ENCODE results near the gene TMC3. TPM values are rescaled to one million over a fixed set of nuclear protein-coding genes. Genes with fewer than 3 reads are reported as not detected.

Gene TMC3
- total RNA-seq, 1 donor from 2014 or later: 0.13 TPM

DNA sequence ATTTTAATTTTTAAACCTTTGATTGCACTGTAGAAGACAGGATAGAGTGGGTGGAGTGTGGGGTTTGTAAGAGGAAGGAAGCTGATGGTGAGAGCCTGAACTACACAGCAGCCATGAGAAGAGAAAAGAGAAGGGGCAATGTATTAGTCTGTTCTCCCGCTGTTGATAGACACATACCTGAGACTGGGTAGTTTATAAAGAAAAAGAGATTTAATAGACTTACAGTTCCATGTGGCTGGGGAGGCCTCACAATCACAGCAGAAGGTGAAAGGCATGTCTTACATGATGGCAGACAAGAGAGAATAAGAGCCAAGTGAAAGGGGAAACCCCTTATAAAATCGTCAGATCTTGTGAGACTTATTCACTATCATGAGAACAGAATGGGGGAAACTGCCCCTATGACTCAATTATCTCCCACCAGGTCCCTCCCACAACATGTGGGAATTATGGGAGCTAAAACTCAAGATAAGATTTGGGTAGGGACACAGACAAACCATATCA is 87.3 kb downstream of the TMC3 start:
- H3K36me3 Mint-ChIP-seq: no peaks in the 10 kb centered on the region
- no peak overlapping the region for H3K27ac Mint-ChIP-seq
- H3K9me3 Mint-ChIP-seq: no peaks in the 10 kb centered on the region
- TF ChIP-seq, protein P1, sequence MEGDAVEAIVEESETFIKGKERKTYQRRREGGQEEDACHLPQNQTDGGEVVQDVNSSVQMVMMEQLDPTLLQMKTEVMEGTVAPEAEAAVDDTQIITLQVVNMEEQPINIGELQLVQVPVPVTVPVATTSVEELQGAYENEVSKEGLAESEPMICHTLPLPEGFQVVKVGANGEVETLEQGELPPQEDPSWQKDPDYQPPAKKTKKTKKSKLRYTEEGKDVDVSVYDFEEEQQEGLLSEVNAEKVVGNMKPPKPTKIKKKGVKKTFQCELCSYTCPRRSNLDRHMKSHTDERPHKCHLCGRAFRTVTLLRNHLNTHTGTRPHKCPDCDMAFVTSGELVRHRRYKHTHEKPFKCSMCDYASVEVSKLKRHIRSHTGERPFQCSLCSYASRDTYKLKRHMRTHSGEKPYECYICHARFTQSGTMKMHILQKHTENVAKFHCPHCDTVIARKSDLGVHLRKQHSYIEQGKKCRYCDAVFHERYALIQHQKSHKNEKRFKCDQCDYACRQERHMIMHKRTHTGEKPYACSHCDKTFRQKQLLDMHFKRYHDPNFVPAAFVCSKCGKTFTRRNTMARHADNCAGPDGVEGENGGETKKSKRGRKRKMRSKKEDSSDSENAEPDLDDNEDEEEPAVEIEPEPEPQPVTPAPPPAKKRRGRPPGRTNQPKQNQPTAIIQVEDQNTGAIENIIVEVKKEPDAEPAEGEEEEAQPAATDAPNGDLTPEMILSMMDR (IDR thresholded peaks at IDR 0.05): no peak
- TF ChIP-seq EZH2phosphoT487 (IDR thresholded peaks at IDR 0.05): no peak
- no peak for TF ChIP-seq EZH2 (IDR thresholded peaks at IDR 0.05)
- H3K9ac ChIP-seq: no peak overlapping the region
- no peak overlapping the region for H3K27ac ChIP-seq
- H3F3A ChIP-seq (ENCODE audit: low read depth): no peaks in the 10 kb centered on the region
- H3K4me2 ChIP-seq: no peak overlapping the region
- no peak overlapping the region for H3K4me3 Mint-ChIP-seq
- H3K4me3 ChIP-seq: no peak overlapping the region
- no peak for DNase-seq (ENCODE audit: low spot score)
- no peaks in the 10 kb centered on the region for H3K4me1 Mint-ChIP-seq
- H2AFZ ChIP-seq (replicated peaks): no peak overlapping the region
- H3K27me3 ChIP-seq: no peaks in the 10 kb centered on the region
- no peaks in the 10 kb centered on the region for H3K4me1 ChIP-seq
- peaks cover 6% of the 10 kb centered on the region for H3K27me3 Mint-ChIP-seq (ENCODE audit: insufficient read depth, low read depth)
- H3K9me3 ChIP-seq (ENCODE audit: low read depth): no peaks in the 10 kb centered on the region
- no peaks in the 10 kb centered on the region for H4K20me1 ChIP-seq (ENCODE audit: low read depth)
- no peaks in the 10 kb centered on the region for H3K36me3 ChIP-seq
- no peaks in the 10 kb centered on the region for H3K79me2 ChIP-seq (ENCODE audit: low read depth)

DNA sequence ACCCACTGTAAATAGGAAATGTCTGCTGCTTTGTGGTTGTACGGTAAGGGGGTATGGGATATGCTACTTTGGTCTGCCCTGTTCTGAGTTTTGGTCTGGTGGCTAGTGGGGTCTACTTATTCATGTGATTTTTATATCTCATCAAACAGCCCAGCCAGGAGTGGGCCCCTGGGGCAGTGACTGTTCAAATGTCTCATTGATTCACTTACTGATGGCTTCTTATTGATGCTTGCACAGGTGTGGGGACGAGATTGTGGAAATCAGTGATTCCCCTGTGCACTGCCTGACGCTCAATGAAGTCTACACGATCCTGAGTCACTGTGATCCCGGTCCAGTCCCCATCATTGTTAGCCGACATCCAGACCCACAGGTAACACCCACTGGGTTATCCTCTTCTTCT is 88.6 kb downstream of the TMC3 start:
- Histone ChIP-seq H3F3A (ENCODE audit: low read depth) (no peaks in the 10 kb centered on the region), H3K4me1 (no peaks in the 10 kb centered on the region), H3K27ac (no peak overlapping the region), H2AFZ (replicated peaks) (no peak overlapping the region), H3K9ac (no peak overlapping the region), H3K4me3 (no peak overlapping the region), H3K79me2 (ENCODE audit: low read depth) (no peaks in the 10 kb centered on the region), H3K27me3 (no peaks in the 10 kb centered on the region), H3K4me2 (no peak overlapping the region), H4K20me1 (ENCODE audit: low read depth) (no peaks in the 10 kb centered on the region), H3K9me3 (ENCODE audit: low read depth) (no peaks in the 10 kb centered on the region), H3K36me3 (no peaks in the 10 kb centered on the region)
- no peak for TF ChIP-seq EZH2phosphoT487 (IDR thresholded peaks at IDR 0.05)
- TF ChIP-seq, protein P1 (IDR thresholded peaks at IDR 0.05): no peak
- TF ChIP-seq EZH2 (IDR thresholded peaks at IDR 0.05): no peak
- H3K36me3 Mint-ChIP-seq: no peaks in the 10 kb centered on the region
- no peaks in the 10 kb centered on the region for H3K9me3 Mint-ChIP-seq
- H3K27ac Mint-ChIP-seq: no peak overlapping the region
- DNase-seq (ENCODE audit: low spot score): no peak
- peaks cover 7% of the 10 kb centered on the region for H3K27me3 Mint-ChIP-seq (ENCODE audit: insufficient read depth, low read depth)
- no peak overlapping the region for H3K4me3 Mint-ChIP-seq
- H3K4me1 Mint-ChIP-seq: no peaks in the 10 kb centered on the region

DNA sequence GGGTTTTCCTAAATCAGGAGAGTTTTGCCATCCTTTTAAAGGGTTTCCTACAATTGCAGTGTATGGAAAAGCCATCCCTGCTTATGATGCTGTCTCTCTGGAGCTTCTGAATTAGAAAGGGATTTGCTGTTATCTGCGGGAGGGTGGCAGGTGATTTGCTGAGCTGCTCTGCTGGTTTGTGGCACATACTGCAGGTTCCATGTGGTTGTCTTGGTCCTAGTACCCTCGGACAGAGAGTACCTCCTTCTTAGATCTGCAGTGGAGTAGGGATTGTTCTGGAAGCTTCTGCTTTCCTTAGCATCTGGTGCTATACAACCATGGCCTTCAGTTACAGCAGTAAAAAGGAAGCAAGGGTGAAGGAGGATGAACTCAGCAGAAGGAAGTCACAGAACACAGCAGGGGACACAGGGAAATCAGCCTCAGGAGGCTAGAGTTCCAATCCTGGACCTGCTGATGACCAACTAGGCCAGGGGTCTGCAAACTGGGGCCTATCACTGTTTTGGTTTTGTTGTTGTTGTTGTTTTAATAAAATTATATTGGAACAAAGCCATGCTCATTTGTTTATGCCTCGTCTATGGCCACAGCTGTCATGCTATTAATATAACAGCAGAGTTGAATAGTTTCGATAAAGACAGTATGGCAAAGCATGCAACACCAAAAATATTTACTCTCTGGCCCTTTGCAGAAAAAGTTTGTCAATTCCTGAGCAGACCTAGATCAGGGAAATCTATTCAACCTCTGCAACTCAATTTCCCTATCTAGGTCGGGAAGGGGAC is 89.6 kb downstream of the TMC3 start:
- TF ChIP-seq, protein P1 (IDR thresholded peaks at IDR 0.05): no peak
- TF ChIP-seq EZH2phosphoT487 (IDR thresholded peaks at IDR 0.05): no peak
- TF ChIP-seq EZH2 (IDR thresholded peaks at IDR 0.05): no peak
- H3K36me3 ChIP-seq: no peaks in the 10 kb centered on the region
- no peak overlapping the region for H3K27ac ChIP-seq
- H3F3A ChIP-seq (ENCODE audit: low read depth): no peaks in the 10 kb centered on the region
- H3K4me3 ChIP-seq: no peak overlapping the region
- DNase-seq (ENCODE audit: low spot score): no peak
- Mint-ChIP-seq H3K27me3 (ENCODE audit: insufficient read depth, low read depth) (peaks cover 7% of the 10 kb centered on the region), H3K27ac (no peak overlapping the region), H3K4me1 (no peaks in the 10 kb centered on the region), H3K36me3 (no peaks in the 10 kb centered on the region), H3K4me3 (no peak overlapping the region), H3K9me3 (no peaks in the 10 kb centered on the region)
- H3K27me3 ChIP-seq: no peaks in the 10 kb centered on the region
- no peak overlapping the region for H2AFZ ChIP-seq (replicated peaks)
- H3K9me3 ChIP-seq (ENCODE audit: low read depth): no peaks in the 10 kb centered on the region
- H3K4me1 ChIP-seq: no peaks in the 10 kb centered on the region
- no peaks in the 10 kb centered on the region for H3K79me2 ChIP-seq (ENCODE audit: low read depth)
- H3K4me2 ChIP-seq: no peak overlapping the region
- H3K9ac ChIP-seq: no peak overlapping the region
- no peaks in the 10 kb centered on the region for H4K20me1 ChIP-seq (ENCODE audit: low read depth)

Data from neural progenitor cell (in vitro differentiated cells).